Pulmonary artery endothelial cell (primary cell): ENCODE measurements around the gene PRRG3. TPM values are rescaled to one million over a fixed set of nuclear protein-coding genes. Genes with fewer than 3 reads are reported as not detected.

Source experiments
- DNase-seq: peaks from one replicate; pipeline ENCODE4 v3.0.0-alpha.2; 2011; ENCODE audit warnings: low read depth, low spot score
- total RNA-seq: library from RNA; depleted of rRNA; stranded (reverse); fragments of >200 nt; gene quantifications from 2 replicates; pipeline ENCODE4 v1.2.3, GENCODE V29; 2014

The PRRG3 gene
- total RNA-seq, 1 donor from 2014 or later = not detected

GRCh38 chrX:151742311-151742710 is 47.1 kb downstream of the PRRG3 start:
- no peak for DNase-seq

- no peak for DNase-seq
These were observed 48.6 kb downstream of the PRRG3 start for GRCh38 chrX:151743651-151744470.

- DNase-seq = no peak
These were observed 50.4 kb downstream of the PRRG3 start for GRCh38 chrX:151745651-151746050.

GRCh38 chrX:151746502-151746901 is 51.2 kb downstream of the PRRG3 start:
- no peak for DNase-seq

- DNase-seq = no peak
These were observed 55.3 kb downstream of the PRRG3 start for GRCh38 chrX:151750511-151750910.

GRCh38 chrX:151752847-151753246 is 57.6 kb downstream of the PRRG3 start:
- no peak for DNase-seq

- no peak for DNase-seq
These were observed 58.2 kb downstream of the PRRG3 start for GRCh38 chrX:151753313-151754046.

GRCh38 chrX:151754047-151754429 is 58.8 kb downstream of the PRRG3 start:
- DNase-seq = no peak

GRCh38 chrX:151754641-151755215 is 59.5 kb downstream of the PRRG3 start:
- no peak for DNase-seq

Other genes starting within 250 kb of the PRRG3 start
- gene PASD1, start 131.8 kb upstream of the PRRG3 start, total RNA-seq = not detected in 2 replicates
- gene FATE1, start 20.6 kb downstream of the PRRG3 start, total RNA-seq = not detected in 2 replicates
- gene CNGA2, start 39.3 kb downstream of the PRRG3 start, total RNA-seq = not detected in 2 replicates
- gene MAGEA4, start 217.4 kb downstream of the PRRG3 start, total RNA-seq = not detected in 2 replicates